Thyroid gland (tissue), 4 donors: ENCODE measurements around the gene ATP2C1.

Experiments used
- CTCF ChIP-seq, 6 experiments: fragments of 200-600 bp in 3 of 6; fragments of 450-650 bp in 3 of 6; sonication (generic) in 3 of 6; IDR thresholded peaks; one replicate each; pipeline ENCODE4 v1.5.1; 2016 to 2019; ENCODE audit warnings: antibody characterized with exemption in 6 of 6, mild to moderate bottlenecking in 2 of 6, inconsistent platforms in 1 of 6, moderate library complexity in 1 of 6
- POLR2A ChIP-seq, 2 donors: fragments of 450-650 bp; IDR thresholded peaks; one replicate each; pipeline ENCODE4 v1.6.1; 2017; ENCODE audit warnings: antibody characterized with exemption in 2 of 2, mild to moderate bottlenecking in 2 of 2, moderate library complexity in 1 of 2

- TF ChIP-seq POLR2A (IDR thresholded peaks at IDR 0.05) (no peak), CTCF (IDR thresholded peaks at IDR 0.05) (no peak)
These were observed 22.8 kb downstream of the ATP2C1 start for GRCh38 chr3:130916507-130917167.
